GM21526 (cell line): ENCODE results near the gene ANXA11.
A peak's percentile ranks its signal among the peaks of the same experiment; 100 is the strongest.
"Not testable (repeated sequence)": the region's sequence is repeated elsewhere in the genome, so short reads cannot be mapped to it uniquely, and the experiment has no call there.

Source experiments
- ATAC-seq: cut with Tn5 transposase; IDR thresholded peaks from one replicate; pipeline ENCODE4 v1.9.1; 2021; ENCODE audit warnings: moderate library complexity; ENCODE audit not compliant: unreplicated experiment, low FRiP score

ANXA11 gene

GRCh38 chr10:80211786-80212185, 6.4 kb upstream of the ANXA11 start:
- ATAC-seq = no peak

GRCh38 chr10:80210259-80210658, 4.9 kb upstream of the ANXA11 start:
- no peak for ATAC-seq

DNA sequence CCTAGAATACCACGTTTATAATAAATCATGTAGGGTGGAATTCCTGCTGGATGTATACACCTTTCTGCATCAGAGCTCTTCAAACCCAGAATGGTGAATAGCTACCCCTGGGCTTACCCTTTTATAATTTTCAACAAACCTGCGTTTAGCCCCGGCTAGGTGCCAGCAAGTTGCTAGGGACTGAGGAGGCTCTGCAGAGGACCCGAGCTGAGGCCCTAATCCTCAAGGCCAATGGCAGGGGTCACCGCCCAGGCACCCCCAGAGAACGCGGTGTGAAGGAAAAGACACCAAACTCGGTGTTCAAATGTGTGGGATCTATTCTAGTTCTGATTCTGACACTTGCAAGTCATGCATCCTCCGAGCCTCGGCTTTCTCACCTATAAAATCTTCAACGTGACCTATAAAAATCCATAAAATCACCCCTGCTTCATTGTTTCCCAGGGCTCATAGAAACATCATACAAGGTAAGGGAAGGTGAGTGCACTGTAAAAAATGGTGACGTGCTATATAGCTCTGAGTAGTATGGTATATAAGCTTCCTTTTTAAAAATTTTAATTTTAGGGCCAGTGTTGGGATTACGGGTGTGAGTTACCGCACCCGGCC, 2.5 kb upstream of the ANXA11 start:
- ATAC-seq = no peak

DNA sequence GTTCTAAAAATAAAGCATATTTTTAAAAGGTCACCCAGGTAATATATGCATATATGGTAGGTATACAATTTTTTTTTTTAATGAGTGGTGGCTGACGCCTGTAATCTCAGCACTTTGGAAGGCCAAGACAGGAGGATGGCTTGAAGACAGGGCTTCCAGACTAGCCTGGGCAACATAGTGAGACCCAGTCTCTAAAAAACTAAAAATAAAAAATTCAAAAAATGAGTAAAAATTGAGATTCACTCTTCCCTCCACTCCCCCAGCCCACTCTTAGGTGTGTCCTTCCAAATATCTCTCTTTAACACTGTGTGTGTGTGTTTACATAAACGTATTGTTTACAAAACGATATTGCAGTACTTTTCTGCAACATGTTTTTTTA, 929 bp upstream of the ANXA11 start:
- no peak for ATAC-seq

DNA sequence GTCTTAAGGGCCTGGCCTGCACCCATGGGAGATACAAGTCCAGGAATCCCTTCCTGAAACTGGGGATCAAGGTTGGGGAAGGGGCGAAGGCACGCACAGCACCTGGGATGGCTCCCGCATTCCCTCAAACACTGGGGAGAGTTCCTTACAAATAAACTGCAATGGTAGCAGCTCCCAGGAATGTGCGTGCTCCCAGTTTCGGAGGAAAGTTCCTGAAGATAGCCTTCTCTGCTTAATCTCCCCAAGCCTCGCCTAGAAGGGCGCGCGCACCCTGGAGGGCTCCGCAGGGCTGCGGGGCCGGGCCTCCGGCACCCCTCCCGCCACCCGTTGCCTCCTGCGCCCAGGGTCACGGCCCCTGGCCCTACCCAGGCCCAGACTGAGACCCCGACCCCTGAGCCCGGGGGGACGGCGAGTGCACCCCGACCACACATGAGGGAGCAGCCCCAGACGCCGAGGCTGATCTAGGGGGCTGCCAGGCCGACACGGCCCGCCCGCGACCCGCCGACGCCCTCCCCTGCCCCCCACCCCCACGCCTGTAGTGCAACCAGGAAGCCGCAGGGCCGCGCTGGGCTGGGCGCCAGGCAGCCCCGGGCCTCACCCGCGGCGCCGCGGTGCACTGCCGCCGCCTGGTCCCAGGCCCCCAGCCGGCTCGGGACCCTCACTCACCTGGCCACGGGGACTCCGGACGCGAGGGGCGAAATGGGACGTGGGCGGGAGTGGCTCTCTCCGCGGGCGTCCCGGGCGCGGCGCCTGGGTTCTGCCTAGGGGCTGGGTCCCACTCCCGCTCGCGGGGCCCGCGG, 460 bp downstream of the ANXA11 start:
- ATAC-seq = peak; percentile 34

GRCh38 chr10:80203835-80204676, 1.3 kb downstream of the ANXA11 start:
- no peak for ATAC-seq

DNA sequence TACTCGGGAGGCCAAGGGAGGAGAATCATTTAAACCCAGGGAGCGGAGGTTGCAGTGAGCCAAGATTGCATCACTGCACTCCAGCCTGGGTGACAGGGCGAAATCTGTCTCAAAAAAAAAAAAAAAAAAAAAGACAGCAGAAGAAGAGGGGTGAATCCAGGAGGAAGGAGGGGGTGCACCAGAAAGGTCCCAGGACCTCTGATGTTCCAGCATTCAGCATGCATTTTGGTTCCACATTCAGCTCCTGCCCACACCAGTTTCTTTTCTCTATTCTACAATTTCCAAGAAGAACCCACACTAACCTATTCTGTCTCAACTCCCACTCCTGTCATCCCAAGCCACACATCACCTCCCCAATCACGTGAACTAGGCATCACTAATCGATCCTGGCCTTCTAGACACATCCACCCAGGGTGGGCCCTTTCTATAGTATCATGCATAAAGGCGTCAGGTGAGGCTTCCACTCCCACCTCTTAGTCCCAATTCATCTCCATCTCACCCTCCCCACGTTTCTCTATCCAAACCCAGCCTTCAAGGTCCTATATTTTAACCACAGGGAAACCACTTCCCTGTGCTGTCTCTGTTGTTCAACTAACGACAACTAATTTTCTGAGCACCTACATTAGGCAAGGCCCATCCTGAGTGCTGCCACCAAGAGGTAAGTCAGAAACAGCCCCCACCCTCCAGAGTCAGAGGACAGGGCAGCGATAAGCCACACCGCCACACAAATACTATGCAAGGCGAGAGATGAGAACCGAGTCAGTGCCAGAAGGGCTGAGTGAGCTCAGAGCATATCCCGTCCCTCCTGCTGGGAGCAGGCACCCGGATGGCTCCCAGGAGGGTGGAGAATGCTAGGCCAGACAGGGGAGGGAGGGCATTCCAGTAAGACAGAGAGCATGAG, 2.2 kb downstream of the ANXA11 start:
- peak; percentile 70 for ATAC-seq

DNA sequence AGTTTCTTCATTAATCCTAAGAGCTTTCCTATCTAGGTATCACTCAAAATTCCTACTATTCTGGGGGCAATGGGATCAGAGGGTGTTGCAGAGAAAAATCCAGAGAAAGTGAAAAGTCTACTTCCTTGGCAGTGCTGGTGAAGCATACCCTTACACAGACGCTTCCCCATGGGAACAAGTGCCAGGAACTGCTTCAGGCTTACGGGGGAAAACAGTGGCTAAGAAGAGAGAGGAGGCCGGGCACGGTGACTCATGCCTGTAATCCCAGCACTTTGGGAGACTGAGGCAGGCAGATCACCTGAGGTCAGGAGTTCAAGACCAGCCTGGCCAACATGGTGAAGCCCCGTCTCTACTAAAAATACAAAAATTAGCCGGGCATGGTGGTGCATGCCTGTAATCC, 2.8 kb downstream of the ANXA11 start:
- ATAC-seq = not testable (repeated sequence)

- ATAC-seq = no peak
Measured at GRCh38 chr10:80201608-80202141, 3.7 kb downstream of the ANXA11 start.

GRCh38 chr10:80200687-80201086, 4.7 kb downstream of the ANXA11 start:
- ATAC-seq = no peak

DNA sequence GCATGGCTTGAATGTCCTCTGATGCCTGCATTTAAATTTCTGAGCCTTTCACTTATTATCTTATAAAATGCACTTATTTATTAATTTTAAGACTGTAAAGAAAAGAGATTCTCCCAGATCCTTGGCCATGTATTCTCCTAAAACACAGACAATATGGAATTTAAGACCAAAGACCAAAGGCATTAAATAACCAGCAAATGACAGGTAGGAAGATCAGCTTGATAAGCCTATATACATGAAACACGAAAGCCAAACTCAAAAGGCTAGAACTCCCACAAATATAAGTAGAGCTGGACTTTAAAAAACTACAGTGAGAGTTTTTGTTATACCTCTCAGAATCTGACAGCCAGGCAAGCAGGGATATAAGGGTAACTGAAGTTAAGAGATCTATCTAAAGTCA, 5.1 kb downstream of the ANXA11 start:
- no peak for ATAC-seq

DNA sequence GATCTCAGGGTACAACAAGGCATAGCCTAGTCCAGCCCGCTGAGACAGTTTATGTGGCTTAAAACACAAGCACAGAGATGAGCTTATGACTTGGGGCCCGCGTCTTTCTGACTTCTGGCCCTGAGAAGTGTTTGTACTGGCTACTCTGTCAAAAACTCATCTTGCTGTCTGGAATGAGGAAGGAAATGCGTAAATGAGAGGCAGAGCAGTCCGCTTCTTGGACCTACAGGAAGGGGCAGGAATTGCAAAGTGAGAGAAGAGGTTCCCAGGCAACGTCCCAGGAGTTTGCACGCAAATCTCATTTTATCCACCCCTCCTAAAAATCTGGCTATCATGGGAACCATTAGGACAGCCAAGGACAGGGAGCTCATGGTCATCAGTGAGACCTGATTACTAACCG, 5.5 kb downstream of the ANXA11 start:
- ATAC-seq = no peak

DNA sequence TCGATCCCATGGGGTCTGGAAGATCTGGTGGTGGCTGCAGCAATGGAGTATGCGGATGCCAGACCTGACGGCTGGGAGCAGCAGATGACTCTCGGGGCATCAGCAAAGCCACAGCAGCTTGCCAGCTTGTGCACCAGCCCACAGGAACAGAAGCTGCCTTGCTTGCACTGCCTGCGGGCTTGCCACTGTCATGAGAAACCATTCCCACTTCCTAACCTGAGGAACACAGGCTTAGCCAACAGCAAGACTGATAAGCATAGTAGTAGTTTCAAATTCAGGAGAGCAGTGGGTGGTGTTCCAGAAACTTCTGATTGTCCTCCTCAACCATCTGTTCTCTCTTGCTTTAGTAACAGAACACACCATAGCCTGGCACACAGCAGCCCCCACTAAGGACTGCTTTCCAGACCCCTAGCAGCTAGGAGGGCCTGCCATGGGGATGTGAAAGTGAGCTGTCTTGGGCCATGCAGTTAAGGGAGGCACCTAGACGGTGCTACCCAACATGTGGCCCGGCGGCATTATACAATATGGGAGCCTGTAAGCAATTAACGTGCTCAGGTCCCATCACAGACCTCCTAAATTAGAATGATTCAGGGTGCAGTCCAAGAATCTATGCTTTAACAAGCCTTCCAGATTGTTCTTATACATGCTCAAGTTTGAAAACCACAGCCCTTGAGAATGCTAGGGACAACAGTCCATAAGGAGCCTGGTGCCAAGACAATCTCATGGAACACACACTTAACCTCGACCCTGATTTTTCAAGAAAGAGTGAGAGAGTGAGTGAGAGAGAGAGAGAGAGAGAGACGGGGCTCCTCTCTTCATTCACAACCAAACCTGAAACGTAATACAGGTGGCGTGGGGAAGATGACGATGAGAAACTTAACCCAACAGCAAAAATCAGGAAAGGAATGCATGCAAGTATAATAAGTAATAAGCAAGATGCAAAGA, 7.1 kb downstream of the ANXA11 start:
- ATAC-seq = no peak

DNA sequence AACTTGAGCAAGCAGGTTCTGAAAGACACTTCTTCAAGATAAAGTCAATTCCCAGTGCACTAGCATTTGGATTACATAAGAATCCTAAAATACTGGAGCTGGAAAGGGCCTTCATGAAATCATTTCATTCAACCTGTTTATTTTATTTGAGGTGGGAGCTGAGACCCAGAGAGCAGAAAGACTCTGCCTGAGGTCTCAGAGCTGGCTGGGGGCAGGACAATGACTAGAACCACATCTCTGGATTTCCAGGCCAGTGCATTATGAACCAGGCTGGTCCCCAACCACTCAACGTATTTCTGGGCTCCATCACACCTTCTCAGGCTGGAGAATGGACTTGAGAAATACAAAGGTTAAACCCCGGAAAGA, 8.4 kb downstream of the ANXA11 start:
- no peak for ATAC-seq

- peak; percentile 73 for ATAC-seq
Measured at GRCh38 chr10:80196270-80196949, 8.9 kb downstream of the ANXA11 start.

DNA sequence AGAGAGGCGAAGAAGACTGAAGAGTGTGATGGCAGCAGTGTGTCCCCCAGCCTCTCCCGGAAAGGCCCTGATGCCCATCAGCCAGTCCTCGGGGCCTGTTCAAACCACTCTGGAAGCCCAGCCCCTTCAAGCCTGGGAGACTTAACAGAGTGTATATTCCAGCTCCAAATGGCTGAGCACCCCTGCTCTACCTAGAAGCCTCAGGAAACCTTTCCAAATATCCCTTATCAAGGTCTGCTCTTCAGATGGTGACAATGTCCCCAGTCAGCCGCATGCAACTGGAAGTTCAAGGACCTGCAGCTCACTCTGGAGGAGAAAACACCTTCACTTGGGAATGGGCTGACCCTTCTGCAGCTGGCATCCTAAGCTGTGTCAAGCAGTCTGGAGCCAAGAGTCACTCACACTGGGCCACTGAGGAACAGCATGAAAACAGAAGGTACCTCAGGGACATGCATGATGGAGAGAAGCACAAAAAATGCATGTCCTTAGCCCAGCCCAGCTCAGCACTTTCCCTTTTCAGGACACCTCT, 10.2 kb downstream of the ANXA11 start:
- no peak for ATAC-seq

GRCh38 chr10:80194373-80195045, 10.8 kb downstream of the ANXA11 start:
- ATAC-seq = no peak

DNA sequence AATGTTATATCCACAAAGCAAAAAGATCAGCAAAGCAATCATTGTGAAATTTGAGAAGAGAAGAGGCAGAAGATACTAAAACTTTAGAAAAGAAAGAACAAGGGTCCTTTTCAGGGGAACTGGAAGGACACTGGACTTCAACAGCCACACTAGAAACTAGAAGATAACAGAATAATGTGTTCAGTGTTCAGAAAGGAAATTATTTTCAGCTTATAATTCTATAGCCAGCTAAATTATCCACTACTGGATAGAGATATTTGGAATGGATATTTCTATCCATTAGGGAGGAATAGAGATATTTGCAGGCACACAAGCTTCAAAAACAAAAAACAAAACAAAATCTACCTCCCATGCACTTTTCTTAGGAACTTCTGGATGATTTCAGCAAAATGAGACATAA, 12.8 kb downstream of the ANXA11 start:
- ATAC-seq = no peak
